OCI-LY1 (cell line): ENCODE measurements around the gene ANXA3.

Source experiments
- EZH2 ChIP-seq: fragments of 200-600 bp; sonication (generic), shearing (Covaris generic); IDR thresholded peaks from 2 replicates; pipeline ENCODE4 v1.8.0; 2017; ENCODE audit warnings: borderline replicate concordance, mixed run types, mild to moderate bottlenecking, antibody characterized with exemption, low read length, moderate library complexity, mixed read lengths
- TF ChIP-seq, protein P1 (sequence below): fragments of 200-600 bp; sonication (generic), shearing (Covaris generic); IDR thresholded peaks from 2 replicates; pipeline ENCODE4 v1.5.1; 2017; ENCODE audit warnings: mild to moderate bottlenecking, antibody characterized with exemption, low read length, moderate library complexity, mixed read lengths

DNA sequence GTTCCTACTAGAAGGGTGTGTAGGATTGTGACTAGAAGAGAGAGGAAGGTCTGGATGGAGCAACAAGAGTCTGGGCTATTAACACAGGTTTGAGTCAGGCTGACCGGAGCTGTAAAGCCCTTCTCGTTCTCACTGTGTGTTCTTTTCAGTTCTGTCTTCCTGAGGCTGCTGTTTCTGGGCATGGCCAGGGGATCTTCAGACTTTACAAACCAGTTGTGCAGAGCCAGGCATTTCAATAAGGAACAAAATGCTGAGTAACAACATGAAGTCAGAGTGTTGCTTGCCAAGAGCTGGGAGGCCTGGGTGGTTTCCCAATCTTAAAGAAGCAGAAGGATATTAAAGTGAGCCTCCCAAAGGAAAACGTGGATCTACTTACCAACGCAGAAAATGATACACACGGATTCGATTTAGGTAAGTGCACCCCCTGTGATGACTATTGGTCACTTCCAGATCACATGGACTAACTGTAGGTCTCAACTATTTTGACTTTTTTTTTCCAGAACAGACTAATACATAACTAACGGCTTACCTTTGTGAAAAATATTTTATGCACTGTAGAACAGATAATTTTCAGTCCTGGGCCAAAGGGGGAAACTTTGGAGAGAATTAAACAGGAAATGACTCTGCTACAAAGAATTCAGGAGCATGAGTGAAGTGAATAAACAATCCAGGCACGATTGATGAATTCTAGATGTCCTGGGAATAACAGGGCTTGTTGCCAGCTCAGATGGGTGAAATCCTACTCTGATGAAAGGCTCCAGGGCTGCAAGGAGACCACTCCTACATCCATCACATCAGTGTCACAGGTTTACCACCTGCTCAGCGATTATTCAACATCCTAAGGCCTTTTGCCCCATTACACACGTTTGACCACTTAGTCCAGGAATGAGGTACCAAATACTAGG, 94.5 kb downstream of the ANXA3 start:
- TF ChIP-seq, protein P1, sequence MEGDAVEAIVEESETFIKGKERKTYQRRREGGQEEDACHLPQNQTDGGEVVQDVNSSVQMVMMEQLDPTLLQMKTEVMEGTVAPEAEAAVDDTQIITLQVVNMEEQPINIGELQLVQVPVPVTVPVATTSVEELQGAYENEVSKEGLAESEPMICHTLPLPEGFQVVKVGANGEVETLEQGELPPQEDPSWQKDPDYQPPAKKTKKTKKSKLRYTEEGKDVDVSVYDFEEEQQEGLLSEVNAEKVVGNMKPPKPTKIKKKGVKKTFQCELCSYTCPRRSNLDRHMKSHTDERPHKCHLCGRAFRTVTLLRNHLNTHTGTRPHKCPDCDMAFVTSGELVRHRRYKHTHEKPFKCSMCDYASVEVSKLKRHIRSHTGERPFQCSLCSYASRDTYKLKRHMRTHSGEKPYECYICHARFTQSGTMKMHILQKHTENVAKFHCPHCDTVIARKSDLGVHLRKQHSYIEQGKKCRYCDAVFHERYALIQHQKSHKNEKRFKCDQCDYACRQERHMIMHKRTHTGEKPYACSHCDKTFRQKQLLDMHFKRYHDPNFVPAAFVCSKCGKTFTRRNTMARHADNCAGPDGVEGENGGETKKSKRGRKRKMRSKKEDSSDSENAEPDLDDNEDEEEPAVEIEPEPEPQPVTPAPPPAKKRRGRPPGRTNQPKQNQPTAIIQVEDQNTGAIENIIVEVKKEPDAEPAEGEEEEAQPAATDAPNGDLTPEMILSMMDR: no peak
- no peak for TF ChIP-seq EZH2
